ENCODE data around the gene TEX55. TPM values are rescaled to one million over a fixed set of nuclear protein-coding genes. Genes with fewer than 3 reads are reported as not detected.
"Not testable (repeated sequence)": the region's sequence is repeated elsewhere in the genome, so short reads cannot be mapped to it uniquely, and the experiment has no call there.

TEX55 gene
- total RNA-seq, 2 experiments from 2014 or later: not detected

- ChIA-PET CTCF (no interaction called here), POLR2A (no interaction called here)
- no peak overlapping the region for H3K27ac ChIP-seq (ENCODE audit: low read depth in 1 of 2, low read length in 2 of 2)
- no peak for ATAC-seq (ENCODE audit: poor library complexity)
- peaks cover 0 to 11% of the 10 kb centered on the region in 2 experiments for H3K9me3 ChIP-seq (ENCODE audit: control insufficient read depth in 1 of 2, insufficient read depth in 1 of 2, low read length in 2 of 2)
- H3K4me3 Mint-ChIP-seq: no peak overlapping the region
- intact Hi-C loops (cut with DNase I, micrococcal nuclease): no loop called here
- peaks cover 20% of the 10 kb centered on the region for H3K27me3 Mint-ChIP-seq
- H3K9me3 Mint-ChIP-seq: peaks cover 4% of the 10 kb centered on the region
- H3K4me1 Mint-ChIP-seq (ENCODE audit: low read depth): no peaks in the 10 kb centered on the region
- no peak overlapping the region for H3K4me3 ChIP-seq (ENCODE audit: low read length)
- peaks cover 4% of the 10 kb centered on the region for H3K36me3 Mint-ChIP-seq (ENCODE audit: low read depth)
- H3K36me3 ChIP-seq (ENCODE audit: insufficient read depth, low read length): no peaks in the 10 kb centered on the region
- DNase-seq: no peak
- TF ChIP-seq CTCF (IDR thresholded peaks at IDR 0.05): no peak
- no peak overlapping the region for H3K27ac Mint-ChIP-seq
- H3K4me1 ChIP-seq (ENCODE audit: insufficient read depth, low read length): no peaks in the 10 kb centered on the region
- peaks cover 0 to 2% of the 10 kb centered on the region in 2 experiments for H3K27me3 ChIP-seq (ENCODE audit: control insufficient read depth in 1 of 2, insufficient read depth in 2 of 2, low read length in 2 of 2)
These were observed 23.6 kb upstream of the TEX55 start for GRCh38 chr3:119122350-119122749.

DNA sequence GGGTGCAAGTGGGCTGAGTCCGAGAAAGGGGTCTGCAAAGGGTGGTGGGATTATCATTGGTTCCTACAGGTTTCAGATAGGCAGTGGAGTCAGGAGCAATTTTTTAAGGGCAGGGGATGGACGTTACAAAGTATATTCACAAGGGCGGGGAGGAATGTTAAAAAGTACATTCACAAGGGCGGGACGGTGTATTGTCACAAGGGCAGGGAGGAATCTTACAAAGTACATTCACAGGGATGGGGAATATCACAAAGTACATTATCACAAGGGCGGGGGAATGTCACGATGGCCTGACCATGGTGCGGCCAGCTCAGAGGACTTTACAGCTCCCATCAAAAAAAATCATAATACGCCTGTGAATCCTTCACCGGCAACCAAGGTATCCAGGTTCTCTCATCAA lies 20.6 kb upstream of the TEX55 start:
- no peaks in the 10 kb centered on the region for H3K36me3 Mint-ChIP-seq (ENCODE audit: low read depth)
- no peaks in the 10 kb centered on the region for H3K4me1 Mint-ChIP-seq (ENCODE audit: low read depth)
- Histone ChIP-seq H3K36me3 (ENCODE audit: insufficient read depth, low read length) (no peaks in the 10 kb centered on the region), H3K4me3 (ENCODE audit: low read length) (no peak overlapping the region), H3K27me3 (ENCODE audit: control insufficient read depth in 1 of 2, insufficient read depth in 2 of 2, low read length in 2 of 2) (no peaks in the 10 kb centered on the region), H3K9me3 (ENCODE audit: control insufficient read depth in 1 of 2, insufficient read depth in 1 of 2, low read length in 2 of 2) (peaks cover 0 to 3% of the 10 kb centered on the region in 2 experiments), H3K27ac (ENCODE audit: low read depth in 1 of 2, low read length in 2 of 2) (no peak overlapping the region), H3K4me1 (ENCODE audit: insufficient read depth, low read length) (no peaks in the 10 kb centered on the region)
- ChIA-PET POLR2A (no interaction called here), CTCF (no interaction called here)
- intact Hi-C loops (cut with DNase I, micrococcal nuclease): no loop called here
- H3K27ac Mint-ChIP-seq: no peak overlapping the region
- H3K27me3 Mint-ChIP-seq: peaks cover 14% of the 10 kb centered on the region
- no peak overlapping the region for H3K4me3 Mint-ChIP-seq
- no peak for ATAC-seq (ENCODE audit: poor library complexity)
- TF ChIP-seq CTCF (IDR thresholded peaks at IDR 0.05): no peak
- H3K9me3 Mint-ChIP-seq: no peaks in the 10 kb centered on the region
- no peak for DNase-seq

DNA sequence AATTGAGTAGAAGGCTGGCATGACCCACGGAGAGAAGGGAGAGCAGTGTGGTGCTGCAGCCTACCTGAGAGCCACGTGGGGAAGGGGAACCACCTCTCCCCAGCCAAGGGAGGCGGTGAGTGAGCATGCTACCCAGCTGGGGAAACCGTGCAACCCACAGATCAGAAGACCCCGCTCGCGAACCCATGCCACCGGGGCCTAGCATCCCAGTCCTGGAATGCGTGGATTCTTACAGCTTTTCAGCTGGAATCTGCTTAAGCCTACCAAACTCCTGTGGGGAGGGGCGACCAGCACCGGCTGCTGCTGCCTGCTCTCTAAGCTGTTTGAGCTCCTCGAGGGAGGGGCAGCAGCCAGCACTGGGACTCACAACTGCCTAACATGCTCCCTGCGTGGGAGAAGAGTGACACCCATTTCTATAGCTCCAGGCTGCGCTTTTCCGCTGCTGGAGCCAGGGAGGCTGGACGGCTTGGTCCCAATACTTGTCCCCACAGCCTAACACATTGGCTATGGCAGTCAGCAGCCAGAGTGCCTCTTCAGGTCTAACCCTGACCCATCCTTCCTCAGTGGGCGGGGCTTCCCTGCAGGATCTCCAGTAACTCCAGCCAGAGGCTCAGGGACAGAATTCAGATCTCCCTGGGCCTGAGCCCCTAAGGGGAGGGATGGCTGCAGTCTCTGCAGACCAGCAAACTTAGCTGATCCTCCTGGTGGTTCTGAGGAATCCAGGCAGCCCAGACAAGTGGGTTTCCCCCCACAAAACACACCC lies 20.0 kb upstream of the TEX55 start:
- POLR2A ChIA-PET: no interaction called here
- CTCF ChIA-PET: no interaction called here
- peaks cover 14% of the 10 kb centered on the region for H3K27me3 Mint-ChIP-seq
- Histone ChIP-seq H3K27me3 (ENCODE audit: control insufficient read depth in 1 of 2, insufficient read depth in 2 of 2, low read length in 2 of 2) (no peaks in the 10 kb centered on the region), H3K36me3 (ENCODE audit: insufficient read depth, low read length) (no peaks in the 10 kb centered on the region), H3K27ac (ENCODE audit: low read depth in 1 of 2, low read length in 2 of 2) (no peak overlapping the region), H3K9me3 (ENCODE audit: control insufficient read depth in 1 of 2, insufficient read depth in 1 of 2, low read length in 2 of 2) (peaks cover 0 to 3% of the 10 kb centered on the region in 2 experiments), H3K4me3 (ENCODE audit: low read length) (no peak overlapping the region), H3K4me1 (ENCODE audit: insufficient read depth, low read length) (no peaks in the 10 kb centered on the region)
- H3K4me1 Mint-ChIP-seq (ENCODE audit: low read depth): no peaks in the 10 kb centered on the region
- DNase-seq (no peak), ATAC-seq (ENCODE audit: poor library complexity) (no peak)
- intact Hi-C loops (cut with DNase I, micrococcal nuclease): no loop called here
- H3K9me3 Mint-ChIP-seq: no peaks in the 10 kb centered on the region
- H3K27ac Mint-ChIP-seq: no peak overlapping the region
- TF ChIP-seq CTCF (IDR thresholded peaks at IDR 0.05): no peak
- no peaks in the 10 kb centered on the region for H3K36me3 Mint-ChIP-seq (ENCODE audit: low read depth)
- no peak overlapping the region for H3K4me3 Mint-ChIP-seq

DNA sequence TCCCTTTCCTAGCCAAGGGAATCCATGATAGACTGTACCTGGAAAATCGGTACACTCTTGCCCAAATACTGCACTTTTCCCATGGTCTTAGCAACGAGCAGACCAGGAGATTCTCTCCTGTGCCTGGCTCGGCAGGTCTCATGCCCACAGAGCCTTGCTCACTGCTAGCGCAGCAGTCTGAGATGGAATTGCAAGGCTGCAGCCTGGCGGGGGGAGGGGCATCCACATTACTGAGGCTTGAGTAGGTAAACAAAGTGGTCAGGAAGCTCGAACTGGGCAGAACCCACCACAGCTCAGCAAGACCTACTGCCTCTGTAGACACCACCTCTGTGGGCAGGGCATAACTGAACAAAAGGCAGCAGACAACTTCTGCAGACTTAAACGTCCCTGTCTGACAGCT lies 15.7 kb upstream of the TEX55 start:
- H3K9me3 Mint-ChIP-seq; H3K36me3 ChIP-seq (ENCODE audit: insufficient read depth, low read length); H3K4me3 Mint-ChIP-seq; ATAC-seq (ENCODE audit: poor library complexity); H3K9me3 ChIP-seq (ENCODE audit: control insufficient read depth in 1 of 2, insufficient read depth in 1 of 2, low read length in 2 of 2); H3K27ac ChIP-seq (ENCODE audit: low read depth in 1 of 2, low read length in 2 of 2); CTCF ChIA-PET; DNase-seq; POLR2A ChIA-PET; intact Hi-C loops (cut with DNase I, micrococcal nuclease); H3K4me3 ChIP-seq (ENCODE audit: low read length); H3K27ac Mint-ChIP-seq; H3K27me3 ChIP-seq (ENCODE audit: control insufficient read depth in 1 of 2, insufficient read depth in 2 of 2, low read length in 2 of 2); H3K4me1 Mint-ChIP-seq (ENCODE audit: low read depth); H3K36me3 Mint-ChIP-seq (ENCODE audit: low read depth); H3K4me1 ChIP-seq (ENCODE audit: insufficient read depth, low read length): not testable (repeated sequence)
- peaks cover 14% of the 10 kb centered on the region for H3K27me3 Mint-ChIP-seq

- intact Hi-C loops (cut with DNase I, micrococcal nuclease); ATAC-seq (ENCODE audit: poor library complexity); H3K36me3 ChIP-seq (ENCODE audit: insufficient read depth, low read length); H3K27me3 Mint-ChIP-seq; H3K27me3 ChIP-seq (ENCODE audit: control insufficient read depth in 1 of 2, insufficient read depth in 2 of 2, low read length in 2 of 2); H3K36me3 Mint-ChIP-seq (ENCODE audit: low read depth); DNase-seq; H3K9me3 Mint-ChIP-seq; POLR2A ChIA-PET; CTCF ChIA-PET; H3K9me3 ChIP-seq (ENCODE audit: control insufficient read depth in 1 of 2, insufficient read depth in 1 of 2, low read length in 2 of 2); H3K4me1 Mint-ChIP-seq (ENCODE audit: low read depth); H3K27ac ChIP-seq (ENCODE audit: low read depth in 1 of 2, low read length in 2 of 2); H3K27ac Mint-ChIP-seq; H3K4me3 Mint-ChIP-seq; H3K4me3 ChIP-seq (ENCODE audit: low read length); H3K4me1 ChIP-seq (ENCODE audit: insufficient read depth, low read length): not testable (repeated sequence)
These were observed 13.7 kb upstream of the TEX55 start for GRCh38 chr3:119132291-119132690.
